Liver (tissue), 9 donors: ENCODE measurements around the gene KYAT1. TPM values are rescaled to one million over a fixed set of nuclear protein-coding genes. Genes with fewer than 3 reads are reported as not detected.

ENCODE experiments used
- DNase-seq: peaks from one replicate; pipeline ENCODE4 v3.0.0-alpha.2; 2017; ENCODE audit warnings: low spot score
- H3K27ac ChIP-seq, 2 donors: one replicate each; pipeline ENCODE4 v1.7.0; 2013; ENCODE audit warnings: inconsistent platforms in 2 of 2, low read length in 2 of 2, control low read depth in 1 of 2, low read depth in 1 of 2, mild to moderate bottlenecking in 1 of 2
- H3K27me3 ChIP-seq, 4 donors: one replicate each; pipeline versions ENCODE4 v1.6.1 to v1.7.0; 2013; ENCODE audit warnings: low read length in 3 of 4, inconsistent platforms in 1 of 4, mild to moderate bottlenecking in 1 of 4, moderate library complexity in 1 of 4; ENCODE audit not compliant: control insufficient read depth in 4 of 4, insufficient read depth in 4 of 4
- H3K36me3 ChIP-seq, 4 donors: one replicate each; pipeline versions ENCODE4 v1.6.1 to v1.7.0; 2013; ENCODE audit warnings: low read length in 3 of 4, mild to moderate bottlenecking in 3 of 4, low read depth in 1 of 4, moderate library complexity in 1 of 4; ENCODE audit not compliant: control insufficient read depth in 4 of 4, insufficient read depth in 3 of 4
- H3K4me1 ChIP-seq, 4 donors: one replicate each; pipeline versions ENCODE4 v1.6.1 to v1.7.0; 2013; ENCODE audit warnings: low read length in 3 of 4, mild to moderate bottlenecking in 3 of 4, moderate library complexity in 1 of 4; ENCODE audit not compliant: control insufficient read depth in 4 of 4, insufficient read depth in 4 of 4
- H3K4me3 ChIP-seq, 3 donors: one replicate each; pipeline versions ENCODE4 v1.6.1 to v1.7.0; 2013; ENCODE audit warnings: low read length in 3 of 3, control low read depth in 1 of 3, low read depth in 1 of 3, mild to moderate bottlenecking in 1 of 3
- H3K9ac ChIP-seq, 2 donors: one replicate each; pipeline ENCODE4 v1.7.0; 2013; ENCODE audit warnings: low read length in 2 of 2, mild to moderate bottlenecking in 2 of 2, moderate library complexity in 2 of 2, control low read depth in 1 of 2, low read depth in 1 of 2
- H3K9me3 ChIP-seq, 4 donors: one replicate each; pipeline versions ENCODE4 v1.6.1 to v1.7.0; 2013; ENCODE audit warnings: low read length in 3 of 4; ENCODE audit not compliant: control insufficient read depth in 4 of 4
- ATF3 ChIP-seq: IDR thresholded peaks from 2 replicates; pipeline ENCODE4 v1.6.1; 2016; ENCODE audit warnings: antibody characterized with exemption
- EGR1 ChIP-seq, 2 donors: IDR thresholded peaks; 2 replicates each; pipeline ENCODE4 v1.6.1; 2016 to 2018; ENCODE audit warnings: antibody characterized with exemption in 2 of 2, low read depth in 2 of 2
- FOXA1 ChIP-seq: IDR thresholded peaks from 2 replicates; pipeline ENCODE4 v1.6.1; 2016; ENCODE audit warnings: antibody characterized with exemption
- FOXA2 ChIP-seq: IDR thresholded peaks from 2 replicates; pipeline ENCODE4 v1.6.1; 2016; ENCODE audit warnings: antibody characterized with exemption
- HNF4A ChIP-seq, 2 donors: conservative IDR thresholded peaks; 2 replicates each; pipeline ENCODE4 v1.6.1; 2016; ENCODE audit warnings: antibody characterized with exemption in 2 of 2, mild to moderate bottlenecking in 2 of 2
- HNF4G ChIP-seq: IDR thresholded peaks from 2 replicates; pipeline ENCODE4 v1.6.1; 2016; ENCODE audit warnings: antibody characterized with exemption
- JUND ChIP-seq, 2 donors: IDR thresholded peaks; 2 replicates each; pipeline ENCODE4 v1.6.1; 2016; ENCODE audit warnings: antibody characterized with exemption in 2 of 2
- MAX ChIP-seq: IDR thresholded peaks from 2 replicates; pipeline ENCODE4 v1.6.1; 2016; ENCODE audit warnings: antibody characterized with exemption
- NR2F2 ChIP-seq: IDR thresholded peaks from 2 replicates; pipeline ENCODE4 v1.6.1; 2016; ENCODE audit warnings: antibody characterized with exemption
- RAD21 ChIP-seq, 2 donors: IDR thresholded peaks; 2 replicates each; pipeline ENCODE4 v1.6.1; 2016; ENCODE audit warnings: antibody characterized with exemption in 2 of 2, mild to moderate bottlenecking in 2 of 2
- REST ChIP-seq: IDR thresholded peaks from 2 replicates; pipeline ENCODE4 v1.6.1; 2016; ENCODE audit warnings: antibody characterized with exemption, mild to moderate bottlenecking
- RXRA ChIP-seq, 2 donors: IDR thresholded peaks; 2 replicates each; pipeline ENCODE4 v1.6.1; 2017 to 2018; ENCODE audit warnings: antibody characterized with exemption in 2 of 2, mild to moderate bottlenecking in 1 of 2
- SP1 ChIP-seq: IDR thresholded peaks from 2 replicates; pipeline ENCODE4 v1.6.1; 2018; ENCODE audit warnings: antibody characterized with exemption, mild to moderate bottlenecking
- TAF1 ChIP-seq: conservative IDR thresholded peaks from 2 replicates; pipeline ENCODE4 v1.6.1; 2016; ENCODE audit warnings: antibody characterized with exemption, mild to moderate bottlenecking
- YY1 ChIP-seq: IDR thresholded peaks from 2 replicates; pipeline ENCODE4 v1.6.1; 2016; ENCODE audit warnings: antibody characterized with exemption, mild to moderate bottlenecking
- WGBS: extraction: QIAGEN DNeasy Blood & Tissue Kit; methylation state at CpG from one replicate; pipeline ENCODE4 v1.1.7; 2013; 5-methylcytosine and 5-hydroxymethylcytosine counted together
- polyA plus RNA-seq, 2 donors: library from polyadenylated mRNA; stranded (reverse) in 1 of 2; unstranded in 1 of 2; fragments of 200-250 nt in 1 of 2; fragments of >200 nt in 1 of 2; fragmentation: Nextera tagmentation in 1 of 2; extraction: Ambion mirVana in 1 of 2; gene quantifications; one replicate each; pipeline versions ENCODE4 v1.2.1 to v1.2.3, GENCODE V29; 2013 to 2015
- total RNA-seq, 2 donors: library from RNA; depleted of rRNA; stranded (reverse); fragments of >200 nt; gene quantifications; one replicate each; pipeline ENCODE4 v1.2.3, GENCODE V29; 2014
- TF ChIP-seq, protein P1 (sequence below): fragments of 150-350 bp; IDR thresholded peaks from 2 replicates; pipeline ENCODE4 v1.5.1; 2017; ENCODE audit warnings: improper control_type of control experiment, low read depth, low read length; ENCODE audit not compliant: missing input control
- donor health status: healthy.
- donor health status: healthy.
- donor health status: healthy.
- donor health status: healthy.
- donor health status: healthy.

KYAT1 gene
- total and polyA plus RNA-seq, 4 donors: 3.8 to 8.1 (median 7.4) TPM

GRCh38 chr9:128903871-128904620 lies 22.3 kb upstream of the KYAT1 start:
- TF ChIP-seq FOXA2 (no peak), HNF4A (conservative IDR thresholded peaks at IDR 0.05) (no peak), ATF3 (no peak), JUND (IDR thresholded peaks at IDR 0.05) (no peak), TAF1 (no peak), HNF4G (no peak), SP1 (no peak), MAX (no peak), RAD21 (IDR thresholded peaks at IDR 0.05) (no peak), FOXA1 (no peak), RXRA (IDR thresholded peaks at IDR 0.05) (no peak), EGR1 (IDR thresholded peaks at IDR 0.05; ENCODE audit: low read depth in 2 of 2) (no peak), NR2F2 (no peak), REST (no peak)
- TF ChIP-seq, protein P1, sequence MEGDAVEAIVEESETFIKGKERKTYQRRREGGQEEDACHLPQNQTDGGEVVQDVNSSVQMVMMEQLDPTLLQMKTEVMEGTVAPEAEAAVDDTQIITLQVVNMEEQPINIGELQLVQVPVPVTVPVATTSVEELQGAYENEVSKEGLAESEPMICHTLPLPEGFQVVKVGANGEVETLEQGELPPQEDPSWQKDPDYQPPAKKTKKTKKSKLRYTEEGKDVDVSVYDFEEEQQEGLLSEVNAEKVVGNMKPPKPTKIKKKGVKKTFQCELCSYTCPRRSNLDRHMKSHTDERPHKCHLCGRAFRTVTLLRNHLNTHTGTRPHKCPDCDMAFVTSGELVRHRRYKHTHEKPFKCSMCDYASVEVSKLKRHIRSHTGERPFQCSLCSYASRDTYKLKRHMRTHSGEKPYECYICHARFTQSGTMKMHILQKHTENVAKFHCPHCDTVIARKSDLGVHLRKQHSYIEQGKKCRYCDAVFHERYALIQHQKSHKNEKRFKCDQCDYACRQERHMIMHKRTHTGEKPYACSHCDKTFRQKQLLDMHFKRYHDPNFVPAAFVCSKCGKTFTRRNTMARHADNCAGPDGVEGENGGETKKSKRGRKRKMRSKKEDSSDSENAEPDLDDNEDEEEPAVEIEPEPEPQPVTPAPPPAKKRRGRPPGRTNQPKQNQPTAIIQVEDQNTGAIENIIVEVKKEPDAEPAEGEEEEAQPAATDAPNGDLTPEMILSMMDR: no peak
- H3K4me1 ChIP-seq: peaks cover 0 to 23% (median 6%) of the 10 kb centered on the region in 4 donors
- WGBS: 95% methylated on average over 10 of the region's 10 CpGs
- H3K4me3 ChIP-seq: no peak overlapping the region
- H3K27me3 ChIP-seq: no peaks in the 10 kb centered on the region
- H3K27ac ChIP-seq: no peak overlapping the region
- peaks cover 10 to 29% (median 18%) of the 10 kb centered on the region in 4 donors for H3K36me3 ChIP-seq
- no peak overlapping the region for H3K9ac ChIP-seq
- no peak for DNase-seq
- H3K9me3 ChIP-seq: no peaks in the 10 kb centered on the region

GRCh38 chr9:128903079-128903461 lies 21.3 kb upstream of the KYAT1 start:
- TF ChIP-seq TAF1: no peak
- TF ChIP-seq RXRA (IDR thresholded peaks at IDR 0.05): no peak
- TF ChIP-seq REST: no peak
- no peak for TF ChIP-seq FOXA1
- TF ChIP-seq ATF3: no peak
- no peak for TF ChIP-seq YY1
- TF ChIP-seq HNF4A (conservative IDR thresholded peaks at IDR 0.05): no peak
- peaks cover 9 to 20% (median 12%) of the 10 kb centered on the region in 4 donors for H3K36me3 ChIP-seq
- 95% methylated on average over 2 of the region's 2 CpGs for WGBS
- DNase-seq: no peak
- H3K4me1 ChIP-seq: peaks cover 0 to 23% (median 9%) of the 10 kb centered on the region in 4 donors
- no peak overlapping the region for H3K4me3 ChIP-seq
- peak overlapping the region in 1 of 2 donors; percentile 37 for H3K27ac ChIP-seq
- H3K9ac ChIP-seq: no peak overlapping the region
- H3K27me3 ChIP-seq: no peaks in the 10 kb centered on the region
- no peaks in the 10 kb centered on the region for H3K9me3 ChIP-seq
